Mucosa of rectum (tissue), 2 donors: ENCODE data around the gene E2F2.
A peak's percentile ranks its signal among the peaks of the same experiment; 100 is the strongest.

Experiments used
- H3K27ac ChIP-seq, 2 donors: one replicate each; pipeline ENCODE4 v1.7.0; 2013; ENCODE audit warnings: inconsistent platforms in 2 of 2, low read depth in 2 of 2, low read length in 2 of 2
- H3K27me3 ChIP-seq, 2 donors: one replicate each; pipeline ENCODE4 v1.7.0; 2013; ENCODE audit warnings: low read length in 2 of 2; ENCODE audit not compliant: control insufficient read depth in 2 of 2, insufficient read depth in 2 of 2
- H3K36me3 ChIP-seq, 2 donors: one replicate each; pipeline ENCODE4 v1.7.0; 2013; ENCODE audit warnings: low read length in 2 of 2; ENCODE audit not compliant: control insufficient read depth in 2 of 2, insufficient read depth in 2 of 2
- H3K4me1 ChIP-seq, 2 donors: one replicate each; pipeline ENCODE4 v1.7.0; 2013; ENCODE audit warnings: low read length in 2 of 2, mild to moderate bottlenecking in 1 of 2; ENCODE audit not compliant: control insufficient read depth in 2 of 2, insufficient read depth in 2 of 2
- H3K4me3 ChIP-seq, 2 donors: one replicate each; pipeline ENCODE4 v1.7.0; 2013; ENCODE audit warnings: low read length in 2 of 2
- H3K9ac ChIP-seq, 2 donors: one replicate each; pipeline ENCODE4 v1.7.0; 2013; ENCODE audit warnings: low read length in 2 of 2, low read depth in 1 of 2, mild to moderate bottlenecking in 1 of 2
- H3K9me3 ChIP-seq, 2 donors: one replicate each; pipeline ENCODE4 v1.7.0; 2013; ENCODE audit warnings: low read length in 2 of 2; ENCODE audit not compliant: control insufficient read depth in 2 of 2
- donor health status: healthy.
- donor health status: Normal muscosa, but diverticular disease.

E2F2 gene

GRCh38 chr1:23563003-23563402 lies 32.0 kb upstream of the E2F2 start:
- Histone ChIP-seq H3K4me1 (peaks cover 41 to 53% of the 10 kb centered on the region in 2 donors), H3K4me3 (no peak overlapping the region), H3K9me3 (no peaks in the 10 kb centered on the region), H3K9ac (peak overlapping the region in 1 of 2 donors; percentile 12), H3K27ac (peak overlapping the region; percentile 98 to 99), H3K36me3 (peaks cover 0 to 4% of the 10 kb centered on the region in 2 donors), H3K27me3 (no peaks in the 10 kb centered on the region)

GRCh38 chr1:23562137-23562876 lies 31.3 kb upstream of the E2F2 start:
- Histone ChIP-seq H3K36me3 (peaks cover 3 to 5% of the 10 kb centered on the region in 2 donors), H3K4me1 (peaks cover 40 to 53% of the 10 kb centered on the region in 2 donors), H3K9me3 (no peaks in the 10 kb centered on the region), H3K27ac (peak overlapping the region; percentile 98 to 99), H3K9ac (peak overlapping the region in 1 of 2 donors; percentile 53), H3K27me3 (no peaks in the 10 kb centered on the region), H3K4me3 (peak overlapping the region; percentile 29 to 32)

GRCh38 chr1:23561813-23562100 lies 30.7 kb upstream of the E2F2 start:
- peaks cover 5 to 8% of the 10 kb centered on the region in 2 donors for H3K36me3 ChIP-seq
- peak overlapping the region; percentile 98 to 99 for H3K27ac ChIP-seq
- H3K4me1 ChIP-seq, result peaks cover 44 to 58% of the 10 kb centered on the region in 2 donors
- no peaks in the 10 kb centered on the region for H3K27me3 ChIP-seq
- H3K9me3 ChIP-seq, result no peaks in the 10 kb centered on the region
- peak overlapping the region; percentile 9 to 32 for H3K4me3 ChIP-seq
- H3K9ac ChIP-seq, result peak overlapping the region in 1 of 2 donors; percentile 53

- H3K27me3 ChIP-seq, result no peaks in the 10 kb centered on the region
- H3K27ac ChIP-seq, result peak overlapping the region; percentile 98 to 99
- H3K36me3 ChIP-seq, result peaks cover 5 to 8% of the 10 kb centered on the region in 2 donors
- H3K4me3 ChIP-seq, result peak overlapping the region; percentile 9 to 32
- peak overlapping the region in 1 of 2 donors; percentile 53 for H3K9ac ChIP-seq
- H3K9me3 ChIP-seq, result no peaks in the 10 kb centered on the region
- peaks cover 49 to 63% of the 10 kb centered on the region in 2 donors for H3K4me1 ChIP-seq
These were observed 30.2 kb upstream of the E2F2 start for GRCh38 chr1:23561076-23561812.

GRCh38 chr1:23559985-23560741 lies 29.1 kb upstream of the E2F2 start:
- Histone ChIP-seq H3K27ac (peak overlapping the region; percentile 98 to 99), H3K4me1 (peaks cover 59 to 74% of the 10 kb centered on the region in 2 donors), H3K27me3 (no peaks in the 10 kb centered on the region), H3K36me3 (peaks cover 5 to 8% of the 10 kb centered on the region in 2 donors), H3K9me3 (no peaks in the 10 kb centered on the region), H3K9ac (peak overlapping the region; percentile 77 to 83), H3K4me3 (peak overlapping the region; percentile 72 to 97)

GRCh38 chr1:23559136-23559984 lies 28.3 kb upstream of the E2F2 start, which contains the start of gene ID3:
TSS of gene ID3 (minus strand) at chr1:23559501. CDS start at chr1:23559426, 75 bp downstream.
- peaks cover 61 to 73% of the 10 kb centered on the region in 2 donors for H3K4me1 ChIP-seq

GRCh38 chr1:23558872-23559135 lies 27.8 kb upstream of the E2F2 start:
- Histone ChIP-seq H3K36me3 (peaks cover 5 to 8% of the 10 kb centered on the region in 2 donors), H3K4me1 (peaks cover 61 to 73% of the 10 kb centered on the region in 2 donors), H3K9me3 (no peaks in the 10 kb centered on the region), H3K27me3 (no peaks in the 10 kb centered on the region), H3K9ac (peak overlapping the region; percentile 98 to 100), H3K27ac (peak overlapping the region; percentile 98 to 99), H3K4me3 (peak overlapping the region; percentile 97 to 99)

More at GRCh38 chr1:23559136-23559984, 28.3 kb upstream of the E2F2 start, which contains the start of gene ID3:
- peak within 1 kb of the TSS; percentile 98 to 100 for H3K9ac ChIP-seq
- peak within 1 kb of the TSS; percentile 98 to 99 for H3K27ac ChIP-seq
- H3K9me3 ChIP-seq, result no peaks in the 10 kb centered on the region
- H3K27me3 ChIP-seq, result no peaks in the 10 kb centered on the region
- H3K4me3 ChIP-seq, result peak within 1 kb of the TSS; percentile 97 to 99
- H3K36me3 ChIP-seq, result peaks cover 5 to 8% of the 10 kb centered on the region in 2 donors

GRCh38 chr1:23558140-23558871 lies 27.3 kb upstream of the E2F2 start:
- Histone ChIP-seq H3K9ac (peak overlapping the region; percentile 98 to 100), H3K36me3 (peaks cover 5 to 8% of the 10 kb centered on the region in 2 donors), H3K27ac (peak overlapping the region; percentile 98 to 99), H3K4me3 (peak overlapping the region; percentile 97 to 99), H3K9me3 (no peaks in the 10 kb centered on the region), H3K27me3 (no peaks in the 10 kb centered on the region), H3K4me1 (peaks cover 58 to 73% of the 10 kb centered on the region in 2 donors)
